RWPE2 (cell line): Measurements from ENCODE around the gene NDEL1.

Experiments
- ATAC-seq: fragments of 200-7000 bp; cut with Tn5 transposase; 3 replicates; pipeline ENCODE4 v1.9.1; 2021; ENCODE audit warnings: low read depth
- DNase-seq: peaks from one replicate; pipeline ENCODE4 v3.0.0-alpha.2; 2020; ENCODE audit warnings: low spot score
- H3K27ac ChIP-seq: fragments of 450-650 bp; 2 replicates; pipeline ENCODE4 v1.5.1; 2017; ENCODE audit warnings: mild to moderate bottlenecking; ENCODE audit not compliant: poor library complexity, severe bottlenecking
- H3K27me3 ChIP-seq: fragments of 250-450 bp; sonication (Bioruptor Pico); 2 replicates; pipeline ENCODE4 v1.5.1; 2021; ENCODE audit warnings: mild to moderate bottlenecking, moderate library complexity; ENCODE audit not compliant: insufficient read depth, poor library complexity, severe bottlenecking
- H3K36me3 ChIP-seq: fragments of 250-450 bp; sonication (Bioruptor Pico); 2 replicates; pipeline ENCODE4 v1.5.1; 2020; ENCODE audit warnings: low read depth, mild to moderate bottlenecking, moderate library complexity
- H3K4me1 ChIP-seq: fragments of 250-450 bp; sonication (Bioruptor Pico); 2 replicates; pipeline ENCODE4 v1.5.1; 2021; ENCODE audit warnings: mild to moderate bottlenecking, moderate library complexity; ENCODE audit not compliant: insufficient read depth, poor library complexity, severe bottlenecking
- H3K4me3 ChIP-seq: fragments of 250-450 bp; sonication (Bioruptor Pico); 2 replicates; pipeline ENCODE4 v1.5.1; 2021; ENCODE audit warnings: mild to moderate bottlenecking, moderate library complexity; ENCODE audit not compliant: severe bottlenecking
- H3K9me3 ChIP-seq: fragments of 250-450 bp; sonication (Bioruptor Pico); 2 replicates; pipeline ENCODE4 v1.5.1; 2021; ENCODE audit warnings: mild to moderate bottlenecking, moderate library complexity; ENCODE audit not compliant: severe bottlenecking
- TF ChIP-seq, protein P1 (sequence below): fragments of 450-650 bp; IDR thresholded peaks from one replicate; pipeline ENCODE4 v1.5.1; 2017; ENCODE audit warnings: mild to moderate bottlenecking, moderate library complexity; ENCODE audit not compliant: poor library complexity, severe bottlenecking

The NDEL1 gene

GRCh38 chr17:8459831-8460230 is 24.1 kb downstream of the NDEL1 start:
- TF ChIP-seq, protein P1, sequence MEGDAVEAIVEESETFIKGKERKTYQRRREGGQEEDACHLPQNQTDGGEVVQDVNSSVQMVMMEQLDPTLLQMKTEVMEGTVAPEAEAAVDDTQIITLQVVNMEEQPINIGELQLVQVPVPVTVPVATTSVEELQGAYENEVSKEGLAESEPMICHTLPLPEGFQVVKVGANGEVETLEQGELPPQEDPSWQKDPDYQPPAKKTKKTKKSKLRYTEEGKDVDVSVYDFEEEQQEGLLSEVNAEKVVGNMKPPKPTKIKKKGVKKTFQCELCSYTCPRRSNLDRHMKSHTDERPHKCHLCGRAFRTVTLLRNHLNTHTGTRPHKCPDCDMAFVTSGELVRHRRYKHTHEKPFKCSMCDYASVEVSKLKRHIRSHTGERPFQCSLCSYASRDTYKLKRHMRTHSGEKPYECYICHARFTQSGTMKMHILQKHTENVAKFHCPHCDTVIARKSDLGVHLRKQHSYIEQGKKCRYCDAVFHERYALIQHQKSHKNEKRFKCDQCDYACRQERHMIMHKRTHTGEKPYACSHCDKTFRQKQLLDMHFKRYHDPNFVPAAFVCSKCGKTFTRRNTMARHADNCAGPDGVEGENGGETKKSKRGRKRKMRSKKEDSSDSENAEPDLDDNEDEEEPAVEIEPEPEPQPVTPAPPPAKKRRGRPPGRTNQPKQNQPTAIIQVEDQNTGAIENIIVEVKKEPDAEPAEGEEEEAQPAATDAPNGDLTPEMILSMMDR, result no peak
- peaks cover 84% of the 10 kb centered on the region for H3K36me3 ChIP-seq
- no peak overlapping the region for H3K27ac ChIP-seq
- H3K27me3 ChIP-seq, result no peaks in the 10 kb centered on the region
- ATAC-seq, result no peak
- H3K9me3 ChIP-seq, result no peaks in the 10 kb centered on the region
- no peak for DNase-seq
- no peak overlapping the region for H3K4me3 ChIP-seq
- H3K4me1 ChIP-seq, result peaks cover 2% of the 10 kb centered on the region

- Histone ChIP-seq H3K27me3 (no peaks in the 10 kb centered on the region), H3K4me1 (peaks cover 6% of the 10 kb centered on the region), H3K4me3 (no peak overlapping the region), H3K36me3 (peaks cover 77% of the 10 kb centered on the region), H3K27ac (no peak overlapping the region), H3K9me3 (no peaks in the 10 kb centered on the region)
- TF ChIP-seq, protein P1, result no peak
- DNase-seq, result no peak
- no peak for ATAC-seq
Observed at GRCh38 chr17:8462564-8462963, 26.9 kb downstream of the NDEL1 start.

- H3K36me3 ChIP-seq, result peaks cover 77% of the 10 kb centered on the region
- DNase-seq (no peak), ATAC-seq (no peak)
- H3K9me3 ChIP-seq, result no peaks in the 10 kb centered on the region
- H3K4me1 ChIP-seq, result peaks cover 6% of the 10 kb centered on the region
- H3K4me3 ChIP-seq, result no peak overlapping the region
- no peak overlapping the region for H3K27ac ChIP-seq
- TF ChIP-seq, protein P1, result no peak
- no peaks in the 10 kb centered on the region for H3K27me3 ChIP-seq
Observed at GRCh38 chr17:8463099-8463498, 27.4 kb downstream of the NDEL1 start.

- Histone ChIP-seq H3K4me1 (peaks cover 6% of the 10 kb centered on the region), H3K27me3 (no peaks in the 10 kb centered on the region), H3K36me3 (peaks cover 66% of the 10 kb centered on the region), H3K27ac (no peak overlapping the region), H3K4me3 (no peak overlapping the region), H3K9me3 (no peaks in the 10 kb centered on the region)
- ATAC-seq, result peak; percentile 15; the same call in 1 of the 3 replicates
- TF ChIP-seq, protein P1, result no peak
- DNase-seq, result no peak
Observed at GRCh38 chr17:8464941-8465340, 29.3 kb downstream of the NDEL1 start.

- Histone ChIP-seq H3K27me3 (no peaks in the 10 kb centered on the region), H3K27ac (no peak overlapping the region), H3K4me3 (no peak overlapping the region), H3K4me1 (peaks cover 6% of the 10 kb centered on the region), H3K9me3 (no peaks in the 10 kb centered on the region), H3K36me3 (peaks cover 61% of the 10 kb centered on the region)
- TF ChIP-seq, protein P1, result no peak
- no peak for DNase-seq
- ATAC-seq, result peak; percentile 38
Observed at GRCh38 chr17:8465356-8465755, 29.7 kb downstream of the NDEL1 start.
